Right cardiac atrium (tissue), 5 donors: Measurements from ENCODE around the gene NPS. TPM values are rescaled to one million over a fixed set of nuclear protein-coding genes. Genes with fewer than 3 reads are reported as not detected.

Experiments used
- ATAC-seq, 2 donors: fragments of 200-7000 bp; cut with Tn5 transposase; one replicate each; pipeline versions ENCODE4 v1.8.0 to v1.9.1; 2020; ENCODE audit warnings: moderate library complexity in 2 of 2, mild to moderate bottlenecking in 1 of 2
- DNase-seq, 3 donors: peaks; one replicate each; pipeline ENCODE4 v3.0.0-alpha.2; 2020
- H3K27ac ChIP-seq: one replicate; pipeline ENCODE4 v1.5.1; 2013; ENCODE audit warnings: mild to moderate bottlenecking, low read length, control low read depth, moderate library complexity
- H3K27me3 ChIP-seq: one replicate; pipeline ENCODE4 v1.6.1; 2013; ENCODE audit not compliant: control insufficient read depth, insufficient read depth
- H3K4me1 ChIP-seq: one replicate; pipeline ENCODE4 v1.6.1; 2013; ENCODE audit warnings: low read length; ENCODE audit not compliant: control insufficient read depth, insufficient read depth
- H3K4me3 ChIP-seq: one replicate; pipeline ENCODE4 v1.5.1; 2013; ENCODE audit warnings: low read length, control low read depth
- H3K9me3 ChIP-seq: one replicate; pipeline ENCODE4 v1.6.1; 2013; ENCODE audit warnings: low read length; ENCODE audit not compliant: control insufficient read depth
- WGBS: extraction: QIAGEN DNeasy Blood & Tissue Kit; methylation state at CpG from one replicate; pipeline ENCODE4 v1.1.7; 2013; 5-methylcytosine and 5-hydroxymethylcytosine counted together
- intact Hi-C, 4 donors: fragments of 100-400 bp; cut with DNase I; formaldehyde crosslinking; loops; one replicate each; pipeline versions ENCODE4 v1.11.0 to v1.14.0; 2022 to 2023
- polyA plus RNA-seq: library from polyadenylated mRNA; stranded (reverse); fragments of 200-250 nt; gene quantifications from one replicate; pipeline ENCODE4 v1.2.3, GENCODE V29; 2013
- total RNA-seq, 4 donors: library from RNA; stranded (reverse); fragmentation: NEBNext Ultra II Directional; extraction: Animal tissue kit (Norgen Biotek cat#: 25700); gene quantifications; one replicate each; pipeline ENCODE4 v1.2.1, GENCODE V29; 2021
- donor health status: healthy with polysubstance abuse.
- donor health status: DM: no; HTN: yes; CAD: no.
- donor health status: DM: no; HTN: no; CAD: no.
- donor health status: DM: no; HTN: yes; CAD: no; lungs with severe emphysema.
- donor health status: DM: yes; HTN: yes; CAD: no.

NPS gene
- total and polyA plus RNA-seq, 5 donors = not detected

GRCh38 chr10:127532193-127532592 is 16.9 kb upstream of the NPS start:
- Histone ChIP-seq H3K27me3 (no peaks in the 10 kb centered on the region), H3K4me1 (no peaks in the 10 kb centered on the region), H3K27ac (no peak overlapping the region), H3K9me3 (no peaks in the 10 kb centered on the region), H3K4me3 (no peak overlapping the region)
- intact Hi-C loops = no loop called here
- no peak for DNase-seq
- 82% methylated on average over 6 of the region's 6 CpGs for WGBS
- ATAC-seq = no peak

- Histone ChIP-seq H3K9me3 (no peaks in the 10 kb centered on the region), H3K4me3 (no peak overlapping the region), H3K27me3 (no peaks in the 10 kb centered on the region), H3K27ac (no peak overlapping the region), H3K4me1 (no peaks in the 10 kb centered on the region)
- ATAC-seq (no peak), DNase-seq (no peak)
- intact Hi-C loops = no loop called here
- WGBS = 94% methylated on average over 5 of the region's 5 CpGs
Observed at GRCh38 chr10:127532659-127533058, 16.4 kb upstream of the NPS start.

GRCh38 chr10:127534074-127534473 is 15.0 kb upstream of the NPS start:
- 61% methylated on average over 6 of the region's 6 CpGs for WGBS

GRCh38 chr10:127534496-127534895 is 14.6 kb upstream of the NPS start:
- H3K9me3 ChIP-seq = no peaks in the 10 kb centered on the region
- intact Hi-C loops = no loop called here
- no peak overlapping the region for H3K27ac ChIP-seq
- ATAC-seq (no peak), DNase-seq (no peak)
- 90% methylated on average over 1 of the region's 1 CpG for WGBS
- no peaks in the 10 kb centered on the region for H3K27me3 ChIP-seq
- no peak overlapping the region for H3K4me3 ChIP-seq
- no peaks in the 10 kb centered on the region for H3K4me1 ChIP-seq

More at GRCh38 chr10:127534074-127534473, 15.0 kb upstream of the NPS start:
- H3K9me3 ChIP-seq = no peaks in the 10 kb centered on the region
- intact Hi-C loops = no loop called here
- DNase-seq (no peak), ATAC-seq (peak in 1 of 2 donors; percentile 28)
- H3K4me3 ChIP-seq = no peak overlapping the region
- H3K4me1 ChIP-seq = no peaks in the 10 kb centered on the region
- H3K27me3 ChIP-seq = no peaks in the 10 kb centered on the region
- no peak overlapping the region for H3K27ac ChIP-seq

GRCh38 chr10:127535802-127536515 is 13.2 kb upstream of the NPS start:
- no peaks in the 10 kb centered on the region for H3K9me3 ChIP-seq
- 64% methylated on average over 8 of the region's 8 CpGs for WGBS
- no peak for ATAC-seq
- no peaks in the 10 kb centered on the region for H3K4me1 ChIP-seq
- no peaks in the 10 kb centered on the region for H3K27me3 ChIP-seq
- H3K27ac ChIP-seq = no peak overlapping the region
- DNase-seq = no peak
- H3K4me3 ChIP-seq = no peak overlapping the region
- intact Hi-C loops = no loop called here

- H3K27me3 ChIP-seq = no peaks in the 10 kb centered on the region
- 85% methylated on average over 21 of the region's 21 CpGs for WGBS
- DNase-seq (peak in 1 of 3 donors; percentile 25), ATAC-seq (no peak)
- intact Hi-C loops = no loop called here
- H3K9me3 ChIP-seq = no peaks in the 10 kb centered on the region
- H3K27ac ChIP-seq = no peak overlapping the region
- H3K4me1 ChIP-seq = no peaks in the 10 kb centered on the region
- no peak overlapping the region for H3K4me3 ChIP-seq
Observed at GRCh38 chr10:127536972-127537760, 11.9 kb upstream of the NPS start.

GRCh38 chr10:127537924-127538323 is 11.2 kb upstream of the NPS start:
- Histone ChIP-seq H3K27ac (no peak overlapping the region), H3K27me3 (no peaks in the 10 kb centered on the region), H3K9me3 (no peaks in the 10 kb centered on the region), H3K4me3 (no peak overlapping the region), H3K4me1 (no peaks in the 10 kb centered on the region)
- intact Hi-C loops = no loop called here
- 86% methylated on average over 8 of the region's 8 CpGs for WGBS
- ATAC-seq (no peak), DNase-seq (no peak)

- ATAC-seq (no peak), DNase-seq (no peak)
- H3K9me3 ChIP-seq = no peaks in the 10 kb centered on the region
- intact Hi-C loops = no loop called here
- H3K4me1 ChIP-seq = no peaks in the 10 kb centered on the region
- H3K4me3 ChIP-seq = no peak overlapping the region
- no peak overlapping the region for H3K27ac ChIP-seq
- no peaks in the 10 kb centered on the region for H3K27me3 ChIP-seq
- WGBS = 79% methylated on average over 3 of the region's 3 CpGs
Observed at GRCh38 chr10:127548022-127548421, 1.1 kb upstream of the NPS start.

GRCh38 chr10:127550861-127551260 is 1.8 kb downstream of the NPS start:
- 62% methylated on average over 5 of the region's 5 CpGs for WGBS
- Histone ChIP-seq H3K9me3 (no peaks in the 10 kb centered on the region), H3K27me3 (no peaks in the 10 kb centered on the region), H3K4me1 (no peaks in the 10 kb centered on the region), H3K4me3 (no peak overlapping the region), H3K27ac (no peak overlapping the region)
- ATAC-seq (no peak), DNase-seq (no peak)
- intact Hi-C loops = no loop called here

- Histone ChIP-seq H3K9me3 (no peaks in the 10 kb centered on the region), H3K27ac (no peak overlapping the region), H3K4me1 (no peaks in the 10 kb centered on the region), H3K4me3 (no peak overlapping the region), H3K27me3 (no peaks in the 10 kb centered on the region)
- 57% methylated on average over 4 of the region's 4 CpGs for WGBS
- DNase-seq = no peak
- ATAC-seq = no peak
- intact Hi-C loops = no loop called here
Observed at GRCh38 chr10:127552446-127552845, 3.3 kb downstream of the NPS start.

- no peaks in the 10 kb centered on the region for H3K4me1 ChIP-seq
- DNase-seq = no peak
- H3K4me3 ChIP-seq = no peak overlapping the region
- H3K9me3 ChIP-seq = no peaks in the 10 kb centered on the region
- no peak overlapping the region for H3K27ac ChIP-seq
- 88% methylated on average over 7 of the region's 7 CpGs for WGBS
- intact Hi-C loops = no loop called here
- no peaks in the 10 kb centered on the region for H3K27me3 ChIP-seq
- no peak for ATAC-seq
Observed at GRCh38 chr10:127553417-127553816, 4.3 kb downstream of the NPS start.
